ENCODE measurements around the gene COL6A5. TPM values are rescaled to one million over a fixed set of nuclear protein-coding genes. Genes with fewer than 3 reads are reported as not detected.

COL6A5 gene
- total RNA-seq, 1 experiment from 2014 or later: not detected

- Histone ChIP-seq H3K9me2 (ENCODE audit: insufficient read depth) (no peaks in the 10 kb centered on the region), H3K27me3 (ENCODE audit: insufficient read depth, low read length) (peaks cover 34% of the 10 kb centered on the region), H3K27ac (ENCODE audit: low read depth, low read length) (no peak overlapping the region), H3K36me3 (ENCODE audit: control insufficient read depth in 1 of 2, insufficient read depth in 2 of 2, low read length in 2 of 2) (no peaks in the 10 kb centered on the region), H3K4me2 (ENCODE audit: low read length) (no peak overlapping the region), H4K20me1 (ENCODE audit: insufficient read depth) (no peaks in the 10 kb centered on the region), H3K9ac (ENCODE audit: low read length) (no peak overlapping the region), H3K9me3 (ENCODE audit: control insufficient read depth in 1 of 2, insufficient read depth in 1 of 2, low read depth in 1 of 2, low read length in 2 of 2) (no peaks in the 10 kb centered on the region), H2AFZ (ENCODE audit: low read depth, low read length, poor library complexity, severe bottlenecking) (no peak overlapping the region), H3K79me2 (ENCODE audit: insufficient read depth, low read length) (no peaks in the 10 kb centered on the region), H3K4me1 (ENCODE audit: control insufficient read depth in 1 of 2, insufficient read depth in 2 of 2, low read length in 2 of 2) (no peaks in the 10 kb centered on the region), H3K4me3 (replicated peaks in 1 of 2; ENCODE audit: low read depth in 1 of 2, low read length in 2 of 2) (no peak overlapping the region)
- ATAC-seq (no peak), DNase-seq (ENCODE audit: low read depth, low spot score) (no peak)
- RAD21 ChIA-PET (ENCODE audit: low non-redundant PET in 1 of 2, low total read pairs in 2 of 2, uncharacterized antibody in 2 of 2, unreplicated experiment in 2 of 2): no interaction called here
- CTCF ChIA-PET: no interaction called here
- no TSS peak for BruUV-seq (replicated peaks)
- POLR2A ChIA-PET: no interaction called here
- TF ChIP-seq EZH2 (IDR thresholded peaks at IDR 0.05) (no peak), YY1 (IDR thresholded peaks at IDR 0.05; ENCODE audit: extremely low read depth, insufficient replicate concordance, low read depth, low read length) (no peak), TCF7L2 (IDR thresholded peaks at IDR 0.05; ENCODE audit: borderline replicate concordance, extremely low read depth, insufficient read depth, insufficient read length) (no peak), CEBPB (IDR thresholded peaks at IDR 0.05; ENCODE audit: low read depth) (no peak), RAD21 (IDR thresholded peaks at IDR 0.05; ENCODE audit: low read depth) (no peak), EZH2phosphoT487 (IDR thresholded peaks at IDR 0.05; ENCODE audit: borderline replicate concordance) (no peak), ZBTB33 (IDR thresholded peaks at IDR 0.05; ENCODE audit: extremely low read depth, insufficient replicate concordance, low read length) (no peak), ZFX (IDR thresholded peaks at IDR 0.05) (no peak), SRF (IDR thresholded peaks at IDR 0.05; ENCODE audit: low read depth) (no peak), SIN3A (IDR thresholded peaks at IDR 0.05; ENCODE audit: low read depth) (no peak), SP1 (IDR thresholded peaks at IDR 0.05; ENCODE audit: low read depth) (no peak), ZNF274 (IDR thresholded peaks at IDR 0.05; ENCODE audit: low read depth, low read length) (no peak), POLR2A (IDR thresholded peaks at IDR 0.05; ENCODE audit: borderline replicate concordance, extremely low read depth, insufficient read depth, insufficient read length) (no peak), FOSL1 (IDR thresholded peaks at IDR 0.05; ENCODE audit: low read depth) (no peak), CBX3 (IDR thresholded peaks at IDR 0.05; ENCODE audit: low read depth) (no peak)
- TF ChIP-seq, protein P1, sequence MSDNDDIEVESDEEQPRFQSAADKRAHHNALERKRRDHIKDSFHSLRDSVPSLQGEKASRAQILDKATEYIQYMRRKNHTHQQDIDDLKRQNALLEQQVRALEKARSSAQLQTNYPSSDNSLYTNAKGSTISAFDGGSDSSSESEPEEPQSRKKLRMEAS (IDR thresholded peaks at IDR 0.05): no peak
- TF ChIP-seq, protein P2, sequence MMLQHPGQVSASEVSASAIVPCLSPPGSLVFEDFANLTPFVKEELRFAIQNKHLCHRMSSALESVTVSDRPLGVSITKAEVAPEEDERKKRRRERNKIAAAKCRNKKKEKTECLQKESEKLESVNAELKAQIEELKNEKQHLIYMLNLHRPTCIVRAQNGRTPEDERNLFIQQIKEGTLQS (IDR thresholded peaks at IDR 0.05): no peak
- intact Hi-C loops (cut with micrococcal nuclease): no loop called here
These were observed 146.0 kb downstream of the COL6A5 start for GRCh38 chr3:130491431-130491830.
